HepG2 (cell line): ENCODE measurements around the gene IMPDH2. TPM values are rescaled to one million over a fixed set of nuclear protein-coding genes. Genes with fewer than 3 reads are reported as not detected.

ENCODE experiments used
- ATAC-seq: fragments of 200-7000 bp; cut with Tn5 transposase; 3 replicates; pipeline ENCODE4 v1.9.1; 2020; ENCODE audit warnings: mild to moderate bottlenecking, moderate library complexity
- BruUV-seq: library from RNA; stranded (reverse); fragments of 400-500 nt; replicated peaks from 2 replicates; lab custom pipeline; 2021; lab: Mats Ljungman, UMichigan
- CTCF ChIA-PET: fragments of 300-600 bp; formaldehyde crosslinking; extraction: SDS; loops from one replicate; lab custom pipeline; 2021; ENCODE audit warnings: low total read pairs, inconsistent platforms, low intra/inter-chr PET ratio; lab: Yijun Ruan, JAX
- POLR2A ChIA-PET: fragments of 350-600 bp; sonication (Branson Sonifier 250); formaldehyde crosslinking; loops from one replicate; lab custom pipeline; 2020; ENCODE audit warnings: antibody characterized with exemption, inconsistent platforms; lab: Yijun Ruan, JAX
- DNase-seq: peaks from one replicate; pipeline ENCODE4 v3.0.0-alpha.2; 2015; ENCODE audit warnings: low spot score
- FAIRE-seq: peaks from 3 replicates; lab custom pipeline; 2011; peaks lifted over from hg19 to GRCh38; lab: Jason Lieb, UNC
- H2AFZ ChIP-seq: one replicate; pipeline ENCODE4 v1.6.1; 2011; ENCODE audit warnings: low read length, inconsistent platforms
- H3K27ac ChIP-seq: fragments of 300-600 bp; 3 replicates; pipeline ENCODE4 v1.8.0; 2011; ENCODE audit warnings: mixed run types, mild to moderate bottlenecking, mixed read lengths, low read length, inconsistent platforms; ENCODE audit not compliant: insufficient read depth; ENCODE audit errors: extremely low read length
- H3K27me3 ChIP-seq, 2 experiments: fragments of 200-600 bp in 1 of 2; 2 replicates in 1 of 2; 3 replicates in 1 of 2; pipeline versions ENCODE4 v1.6.0 to v1.8.0; 2011; ENCODE audit warnings: low read length in 2 of 2, mild to moderate bottlenecking in 2 of 2, moderate library complexity in 2 of 2, inconsistent platforms in 1 of 2; ENCODE audit not compliant: insufficient read depth in 2 of 2, control insufficient read depth in 1 of 2
- H3K36me3 ChIP-seq, 2 experiments: fragments of 200-600 bp in 1 of 2; replicated peaks in 1 of 2; 2 replicates in 1 of 2; 3 replicates in 1 of 2; pipeline versions ENCODE4 v1.5.1 to v1.8.0; 2011; ENCODE audit warnings: low read length in 2 of 2, inconsistent platforms in 1 of 2; ENCODE audit not compliant: insufficient read depth in 2 of 2, control insufficient read depth in 1 of 2
- H3K4me1 ChIP-seq: 2 replicates; pipeline ENCODE4 v1.5.1; 2012; ENCODE audit warnings: low read length, inconsistent platforms; ENCODE audit not compliant: insufficient read depth
- H3K4me2 ChIP-seq: 2 replicates; pipeline ENCODE4 v1.6.0; 2011; ENCODE audit warnings: low read depth, low read length, inconsistent platforms
- H3K4me3 ChIP-seq, 3 experiments: fragments of 200-600 bp in 1 of 3; sonication (generic), shearing (Covaris generic) in 1 of 3; replicated peaks in 1 of 3; 2 replicates each; pipeline ENCODE4 v1.5.1; 2011 to 2016; ENCODE audit warnings: low read length in 3 of 3, inconsistent platforms in 2 of 3, low read depth in 2 of 3, mild to moderate bottlenecking in 2 of 3, control low read depth in 1 of 3, mixed read lengths in 1 of 3; ENCODE audit not compliant: insufficient read depth in 1 of 3
- H3K79me2 ChIP-seq: one replicate; pipeline ENCODE4 v1.6.1; 2011; ENCODE audit warnings: low read length, inconsistent platforms; ENCODE audit not compliant: insufficient read depth
- H3K9ac ChIP-seq: 2 replicates; pipeline ENCODE4 v1.6.0; 2011; ENCODE audit warnings: mild to moderate bottlenecking, low read depth, low read length, inconsistent platforms; ENCODE audit not compliant: insufficient read depth
- H3K9me3 ChIP-seq: 2 replicates; pipeline ENCODE4 v1.5.1; 2012; ENCODE audit warnings: mild to moderate bottlenecking, low read length
- H4K20me1 ChIP-seq: 2 replicates; pipeline ENCODE4 v1.6.0; 2011; ENCODE audit warnings: inconsistent platforms, mild to moderate bottlenecking, low read length, moderate library complexity; ENCODE audit not compliant: insufficient read depth
- HIVEP1 ChIP-seq: sonication (generic); formaldehyde crosslinking; IDR thresholded peaks from 2 replicates; pipeline ENCODE4 v1.4.0; 2020; ENCODE audit warnings: mild to moderate bottlenecking, missing genetic modification reagents
- PATZ1 ChIP-seq: sonication (generic); formaldehyde crosslinking; IDR thresholded peaks from 2 replicates; pipeline ENCODE4 v1.4.0; 2020; ENCODE audit warnings: missing genetic modification reagents
- ZBTB40 ChIP-seq, 2 experiments: fragments of 450-650 bp in 1 of 2; sonication (generic) in 1 of 2; formaldehyde crosslinking in 1 of 2; IDR thresholded peaks; 2 replicates each; pipeline versions ENCODE4 v1.6.1 to v1.8.0; 2016 to 2022; ENCODE audit warnings: antibody characterized with exemption in 1 of 2, mild to moderate bottlenecking in 1 of 2, missing genetic modification reagents in 1 of 2
- ZNF687 ChIP-seq: sonication (generic); formaldehyde crosslinking; IDR thresholded peaks from 2 replicates; pipeline ENCODE4 v1.5.1; 2020; ENCODE audit warnings: mild to moderate bottlenecking, missing genetic modification reagents, moderate library complexity
- ZNF784 ChIP-seq: sonication (generic); formaldehyde crosslinking; IDR thresholded peaks from 2 replicates; pipeline ENCODE4 v1.5.1; 2020; ENCODE audit warnings: missing genetic modification reagents, mild to moderate bottlenecking, borderline replicate concordance
- in situ Hi-C: cut with HindIII; loops from 2 replicates; pipeline ENCODE4 v1.10.0; 2017; ENCODE audit warnings: low pct_unique_long_range_greater_than_20kb; ENCODE audit not compliant: extremely low pct_ligation_motif_present
- intact Hi-C: fragments of 100-400 bp; cut with micrococcal nuclease; formaldehyde crosslinking; loops from one replicate; pipeline ENCODE4 v1.10.0; 2022; ENCODE audit not compliant: unreplicated experiment
- polyA plus RNA-seq, 8 experiments: library from polyadenylated mRNA; depleted of rRNA in 3 of 8; stranded (reverse) in 7 of 8; unstranded in 1 of 8; fragments of >200 nt; fragmentation: Illumina TruSeq in 4 of 8; extraction: Trizol in 4 of 8; gene quantifications; 2 replicates each; pipeline versions ENCODE4 v1.2.1 to v1.2.3, GENCODE V29; 2011 to 2016; ENCODE audit warnings: low read depth in 4 of 8, missing spikeins in 1 of 8, mixed read lengths in 1 of 8; ENCODE audit not compliant: insufficient read depth in 1 of 8
- total RNA-seq, 5 experiments: library from RNA; depleted of rRNA; stranded (reverse); fragments of >200 nt; fragmentation: Illumina TruSeq; extraction: Trizol; gene quantifications; 2 replicates each; pipeline ENCODE4 v1.2.3, GENCODE V29; 2016; ENCODE audit warnings: low read depth in 1 of 5

Gene IMPDH2
- total and polyA plus RNA-seq, 2 of the 13 experiments (the other 11 are each of a cell fraction or from before 2014, with no cell fraction given): 248 to 260 TPM

GRCh38 chr3:48993834-48994233 is 35.4 kb downstream of the IMPDH2 start:
- Histone ChIP-seq H3K36me3 (no peaks in the 10 kb centered on the region), H3K9me3 (no peaks in the 10 kb centered on the region), H3K4me1 (peaks cover 22% of the 10 kb centered on the region), H3K79me2 (no peaks in the 10 kb centered on the region), H3K27me3 (no peaks in the 10 kb centered on the region), H4K20me1 (no peaks in the 10 kb centered on the region), H2AFZ (no peak overlapping the region), H3K4me3 (no peak overlapping the region), H3K9ac (no peak overlapping the region), H3K27ac (no peak overlapping the region), H3K4me2 (no peak overlapping the region)
- FAIRE-seq: no peak
- in situ Hi-C loops: no loop called here
- POLR2A ChIA-PET: interaction anchor here (0.9 kb wide), 1 partner anchor 13 kb away, joined by 3 read pairs; the partner anchor contains the start of gene WDR6
- DNase-seq: no peak
- no TSS peak for BruUV-seq
- CTCF ChIA-PET: no interaction called here
- intact Hi-C loops: no loop called here
- no peak for ATAC-seq
- TF ChIP-seq PATZ1 (no peak), ZNF784 (CRISPR knock-in tag) (no peak), HIVEP1 (CRISPR knock-in tag) (no peak), ZBTB40 (IDR thresholded peaks at IDR 0.05) (no peak), ZBTB40 (CRISPR knock-in tag; IDR thresholded peaks at IDR 0.05) (no peak), ZNF687 (no peak)
